Stimulated activated CD4-positive, alpha-beta T cell treated with anti-CD3 and anti-CD28 coated beads, Interleukin-12 subunit alpha, Interleukin-12 subunit beta, amount 100 ng/mL, for 4 hours (primary cell): ENCODE data around the gene LYG1.

Experiments
- DNase-seq: peaks from one replicate; pipeline ENCODE4 v3.0.0-alpha.2; 2020

The LYG1 gene

DNA sequence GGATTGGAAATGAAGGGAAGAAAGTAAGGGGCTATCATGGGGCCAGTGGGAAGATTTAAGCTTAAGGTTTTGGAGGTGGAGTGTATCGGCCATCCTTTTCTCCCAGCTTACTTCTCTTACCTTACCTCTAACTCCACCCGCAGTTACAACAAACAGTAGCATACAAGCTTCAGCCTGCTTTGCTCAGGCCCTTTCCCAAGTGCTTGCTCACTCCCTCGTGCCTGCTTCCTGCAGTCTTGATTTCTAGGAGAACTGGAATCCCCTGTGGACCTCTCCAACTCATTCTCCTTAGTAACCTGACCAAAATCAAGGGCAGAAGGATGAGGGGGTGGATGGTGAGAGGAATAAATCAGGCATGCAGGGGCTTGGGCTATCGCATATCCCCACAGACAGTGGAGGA is 39.8 kb downstream of the LYG1 start:
- no peak for DNase-seq

DNA sequence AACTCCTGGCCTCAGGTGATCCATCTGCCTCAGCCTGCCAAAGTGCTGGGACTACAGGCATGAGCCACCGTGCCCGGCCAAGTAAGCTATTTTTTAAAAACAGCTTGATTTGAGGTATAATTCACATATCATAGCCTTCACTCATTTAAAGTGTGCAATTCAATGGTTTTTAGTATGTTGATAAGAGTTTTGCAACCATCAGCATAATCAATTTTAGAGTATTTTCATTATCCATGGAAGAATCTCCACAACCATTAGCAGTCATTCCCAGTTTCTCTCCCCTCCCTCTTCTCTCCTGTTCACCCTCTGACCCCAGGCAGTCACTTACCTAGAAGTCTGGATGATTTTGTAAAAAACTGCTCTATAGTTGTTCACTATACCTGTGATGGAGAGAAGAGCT is 40.8 kb downstream of the LYG1 start:
- no peak for DNase-seq

DNA sequence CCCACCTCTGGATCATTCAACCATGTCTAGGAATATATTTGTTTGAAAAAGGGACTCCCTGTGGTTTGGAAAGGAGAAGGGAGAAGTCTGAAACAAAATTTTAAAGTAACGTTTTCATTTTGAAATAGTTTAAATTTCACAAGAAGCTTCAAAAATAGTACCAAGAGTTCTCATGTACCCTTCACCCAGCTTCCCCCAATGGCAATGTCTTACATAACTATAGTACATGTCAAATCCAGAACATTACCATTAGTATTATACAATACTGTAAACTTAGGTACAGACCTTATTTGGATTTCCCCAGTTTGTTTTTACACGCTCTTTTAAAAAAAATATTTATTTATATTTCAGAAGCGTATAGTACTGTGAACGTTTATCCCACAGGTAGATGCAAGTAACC is 41.5 kb downstream of the LYG1 start:
- no peak for DNase-seq

DNA sequence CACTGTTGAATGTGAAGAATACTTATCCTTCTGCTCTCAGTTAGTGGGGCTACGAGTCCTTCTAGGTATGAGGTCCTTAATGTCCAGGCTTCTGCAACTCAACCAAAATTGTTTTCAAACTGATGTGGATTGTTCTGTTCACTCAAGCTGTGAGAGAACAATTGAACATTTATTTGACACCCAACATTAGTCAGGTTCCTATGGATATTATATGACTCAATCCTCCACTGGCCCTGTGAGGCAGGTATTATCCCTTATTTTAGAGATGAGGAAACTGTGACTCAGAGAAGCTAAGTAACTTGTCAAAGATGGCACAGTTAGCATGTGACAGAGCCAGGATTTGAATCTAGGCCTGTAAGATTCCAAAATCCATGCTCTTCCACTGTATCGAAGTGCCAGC is 44.3 kb downstream of the LYG1 start:
- DNase-seq: no peak

DNA sequence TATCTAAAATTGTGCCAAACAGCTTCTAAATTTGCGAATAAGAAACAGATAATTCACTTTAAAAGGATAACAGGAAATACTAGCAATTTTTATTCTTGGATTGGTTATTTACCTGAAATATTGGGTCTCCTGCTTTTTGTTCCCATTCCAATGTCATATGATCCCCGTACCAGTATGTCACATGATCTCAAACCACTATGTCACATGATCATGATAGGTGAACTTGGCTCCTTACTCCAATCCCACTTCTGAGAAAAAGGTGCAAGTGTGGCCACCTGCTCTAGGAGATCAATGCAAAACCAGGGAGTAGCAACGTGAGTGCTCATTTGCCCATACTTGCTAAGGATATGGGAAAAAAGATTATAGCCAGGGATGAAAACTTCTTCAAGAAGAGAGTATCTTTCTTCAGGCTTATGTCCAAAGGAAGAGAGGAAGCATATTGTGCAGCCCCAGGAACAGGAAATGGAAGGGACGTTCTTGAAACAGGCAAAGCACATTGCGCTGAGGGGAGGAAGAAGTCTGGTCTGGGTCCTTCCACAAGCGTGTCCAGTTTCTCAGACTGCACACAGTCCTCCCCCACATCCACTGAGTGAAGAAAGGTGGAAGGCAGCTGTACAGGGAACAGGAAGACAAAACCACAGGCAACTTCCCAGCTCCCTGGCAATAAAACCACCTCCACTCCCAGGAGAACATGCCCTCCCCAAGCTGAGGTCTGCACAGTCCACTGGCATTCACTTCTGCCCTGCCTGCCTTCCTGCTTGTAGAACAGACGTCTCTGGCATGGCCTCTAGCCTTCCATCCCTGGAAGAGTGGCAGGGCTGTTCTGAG is 45.3 kb downstream of the LYG1 start, which contains the start of gene LYG2:
TSS of gene LYG2 (minus strand) at position 176 of the 828 bp plus-strand sequence. CDS start 1,406 bp downstream, outside the sequence.
- DNase-seq: no peak

DNA sequence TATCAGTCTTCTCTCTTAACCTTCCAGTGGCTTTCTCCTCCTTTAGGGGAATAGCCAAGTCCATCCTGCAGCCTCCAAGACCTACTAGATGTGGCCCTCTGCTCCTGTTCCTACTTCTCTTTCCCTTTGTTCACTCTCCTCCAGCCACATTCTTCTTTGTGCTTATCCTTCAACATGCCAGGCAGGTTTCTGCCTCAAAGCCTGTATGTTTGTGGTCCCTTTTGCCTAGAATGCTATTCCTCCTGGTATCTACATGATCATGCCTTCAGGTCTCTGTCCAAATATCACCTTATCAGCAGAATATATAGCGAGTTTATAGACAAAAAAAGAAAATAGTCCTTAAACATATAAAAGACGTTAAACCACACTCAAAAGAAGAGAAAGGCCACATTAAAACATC is 51.0 kb downstream of the LYG1 start:
- no peak for DNase-seq

DNA sequence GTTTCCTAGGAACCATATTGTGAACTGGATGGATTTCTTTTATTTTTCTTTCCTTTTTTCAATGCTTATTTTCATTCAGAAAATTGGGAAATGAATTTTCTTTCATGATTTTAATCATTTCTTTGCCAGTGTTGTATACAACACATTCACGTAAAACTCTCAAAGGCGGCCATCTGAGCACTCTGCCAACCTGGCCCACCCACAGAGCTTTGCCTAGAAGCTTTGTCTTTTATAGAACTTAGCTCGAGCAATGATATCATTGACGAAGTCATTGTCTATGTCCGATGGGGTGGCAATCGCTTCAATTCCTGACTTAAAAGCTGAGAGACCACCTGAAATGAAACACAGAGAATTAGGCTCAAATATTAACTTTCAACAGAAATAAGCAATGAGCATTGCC is 58.8 kb downstream of the LYG1 start:
- DNase-seq: no peak

DNA sequence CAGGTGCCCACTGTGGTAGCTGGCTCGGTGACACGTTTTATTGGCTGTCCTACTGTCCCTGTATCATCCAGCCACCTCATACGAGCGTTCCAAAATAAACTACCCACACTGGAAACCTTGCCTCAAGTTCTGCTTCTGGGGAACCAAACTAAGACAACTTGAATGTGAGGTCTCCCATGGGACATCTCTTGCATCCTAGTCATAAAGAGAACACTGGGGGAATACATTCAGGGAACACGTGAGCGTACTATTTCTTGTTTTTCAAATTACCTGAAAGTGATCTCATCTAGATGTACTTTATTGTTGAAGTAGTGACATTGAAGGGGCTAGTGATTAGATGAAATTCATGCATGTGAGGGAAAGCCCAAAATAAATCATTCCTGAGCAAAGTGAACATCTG is 60.6 kb downstream of the LYG1 start:
- no peak for DNase-seq

DNA sequence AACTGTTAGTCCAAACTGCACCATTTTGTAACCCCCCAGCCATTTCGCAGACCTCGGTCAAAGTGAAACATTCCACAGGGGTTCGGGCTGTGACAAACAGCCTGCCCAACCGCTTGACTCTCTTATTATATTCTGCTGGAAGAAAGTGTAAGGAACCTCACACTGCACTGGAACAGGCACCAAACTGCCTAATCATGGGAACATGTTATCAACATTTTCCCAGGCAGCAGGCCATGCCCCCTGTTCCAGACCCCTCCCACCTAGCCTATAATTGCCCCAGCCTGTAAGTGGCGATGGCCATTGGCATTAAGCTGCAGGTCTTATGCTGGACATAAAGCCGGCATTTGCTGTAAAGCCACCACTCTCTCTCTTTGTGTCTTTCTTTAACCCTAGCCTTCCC is 62.4 kb downstream of the LYG1 start:
- no peak for DNase-seq
